HCT116 (cell line): ENCODE results near the gene STON1. TPM values are rescaled to one million over a fixed set of nuclear protein-coding genes. Genes with fewer than 3 reads are reported as not detected.

Experiments used
- ATAC-seq: fragments of 200-7000 bp; cut with Tn5 transposase; 2 replicates; pipeline ENCODE4 v1.9.1; 2020; ENCODE audit warnings: mild to moderate bottlenecking, moderate library complexity
- BruUV-seq: library from RNA; stranded (reverse); fragments of 400-500 nt; replicated peaks from 2 replicates; lab custom pipeline; 2021; lab: Mats Ljungman, UMichigan
- CTCF ChIA-PET: fragments of 300-600 bp; sonication (Branson Sonifier 250); formaldehyde crosslinking; loops from one replicate; lab custom pipeline; 2021; ENCODE audit warnings: antibody characterized with exemption; lab: Charles Lee
- POLR2A ChIA-PET: fragments of 300-600, 350-600 bp; sonication (Branson Sonifier 250); formaldehyde crosslinking; loops from one replicate; lab custom pipeline; 2021; ENCODE audit warnings: antibody characterized with exemption; lab: Charles Lee
- RAD21 ChIA-PET, 2 experiments: fragments of 300-600 bp; sonication (Branson Sonifier 250); formaldehyde crosslinking; loops; one replicate each; lab custom pipeline; 2023; ENCODE audit warnings: low total read pairs in 2 of 2; ENCODE audit not compliant: uncharacterized antibody in 2 of 2, unreplicated experiment in 2 of 2, low non-redundant PET in 1 of 2; lab: Charles Lee
- DNase-seq: peaks from one replicate; pipeline ENCODE4 v3.0.0-alpha.2; 2010; ENCODE audit warnings: low read depth, low spot score
- H2AFZ ChIP-seq: fragments of 200-600 bp; shearing (Covaris generic), sonication (generic); 2 replicates; pipeline ENCODE4 v1.6.1; 2017; ENCODE audit warnings: low read depth, mixed run types, mixed read lengths, antibody characterized with exemption, low read length; ENCODE audit not compliant: poor library complexity, severe bottlenecking
- H3K27ac ChIP-seq: 2 replicates; pipeline ENCODE4 v1.5.1; 2012; ENCODE audit warnings: low read depth, low read length
- H3K27me3 ChIP-seq: fragments of 200-600 bp; sonication (generic); 2 replicates; pipeline ENCODE4 v1.6.1; 2016; ENCODE audit warnings: mixed run types, low read length, mixed read lengths; ENCODE audit not compliant: insufficient read depth
- H3K36me3 ChIP-seq, 2 experiments: fragments of 200-500 bp in 1 of 2; fragments of 200-600 bp in 1 of 2; sonication (Bioruptor generic) in 1 of 2; sonication (generic) in 1 of 2; 2 replicates each; pipeline versions ENCODE4 v1.5.1 to v1.6.1; 2014 to 2016; ENCODE audit warnings: low read length in 2 of 2, inconsistent platforms in 1 of 2, mixed read lengths in 1 of 2, mixed run types in 1 of 2; ENCODE audit not compliant: insufficient read depth in 2 of 2, control insufficient read depth in 1 of 2
- H3K4me1 ChIP-seq, 2 experiments: fragments of 200-600 bp in 1 of 2; sonication (generic) in 1 of 2; 2 replicates each; pipeline versions ENCODE4 v1.5.1 to v1.6.1; 2012 to 2017; ENCODE audit warnings: low read length in 2 of 2, inconsistent platforms in 1 of 2, mild to moderate bottlenecking in 1 of 2, mixed read lengths in 1 of 2, mixed run types in 1 of 2, moderate library complexity in 1 of 2; ENCODE audit not compliant: insufficient read depth in 2 of 2, control insufficient read depth in 1 of 2
- H3K4me2 ChIP-seq: fragments of 200-600 bp; sonication (generic); 2 replicates; pipeline ENCODE4 v1.6.1; 2017; ENCODE audit warnings: mixed run types, low read length, mixed read lengths
- H3K4me3 ChIP-seq, 2 experiments: fragments of 200-600 bp in 1 of 2; sonication (generic) in 1 of 2; replicated peaks in 1 of 2; 2 replicates each; pipeline ENCODE4 v1.5.1; 2011 to 2016; ENCODE audit warnings: low read length in 2 of 2, control low read depth in 1 of 2, low read depth in 1 of 2, mild to moderate bottlenecking in 1 of 2, mixed read lengths in 1 of 2, mixed run types in 1 of 2
- H3K79me2 ChIP-seq: fragments of 200-600 bp; sonication (generic); 2 replicates; pipeline ENCODE4 v1.6.1; 2017; ENCODE audit warnings: mild to moderate bottlenecking, mixed run types, low read length, moderate library complexity, mixed read lengths; ENCODE audit not compliant: insufficient read depth
- H3K9ac ChIP-seq: fragments of 200-600 bp; sonication (generic); 2 replicates; pipeline ENCODE4 v1.6.1; 2016; ENCODE audit warnings: low read length, mixed read lengths
- H3K9me2 ChIP-seq: fragments of 200-600 bp; sonication (generic), shearing (Covaris generic); 2 replicates; pipeline ENCODE4 v1.6.1; 2017; ENCODE audit warnings: mixed run types, mild to moderate bottlenecking, moderate library complexity; ENCODE audit not compliant: insufficient read depth
- H3K9me3 ChIP-seq, 2 experiments: fragments of 200-500 bp in 1 of 2; fragments of 200-600 bp in 1 of 2; sonication (Bioruptor generic) in 1 of 2; sonication (generic) in 1 of 2; 2 replicates each; pipeline ENCODE4 v1.6.1; 2014 to 2017; ENCODE audit warnings: low read length in 2 of 2, mixed read lengths in 2 of 2, inconsistent platforms in 1 of 2, low read depth in 1 of 2, mild to moderate bottlenecking in 1 of 2, mixed run types in 1 of 2, moderate library complexity in 1 of 2; ENCODE audit not compliant: control insufficient read depth in 1 of 2, insufficient read depth in 1 of 2
- H4K20me1 ChIP-seq: fragments of 200-600 bp; sonication (generic), shearing (Covaris generic); 2 replicates; pipeline ENCODE4 v1.6.1; 2017; ENCODE audit warnings: mixed run types, mild to moderate bottlenecking, moderate library complexity; ENCODE audit not compliant: insufficient read depth
- EGR1 ChIP-seq: IDR thresholded peaks from 2 replicates; pipeline ENCODE4 v1.6.1; 2012; ENCODE audit warnings: low read depth
- EZH2 ChIP-seq: fragments of 200-600 bp; sonication (generic); IDR thresholded peaks from 2 replicates; pipeline ENCODE4 v1.6.1; 2017; ENCODE audit warnings: antibody characterized with exemption, mixed run types
- EZH2phosphoT487 ChIP-seq: fragments of 200-600 bp; IDR thresholded peaks from 2 replicates; pipeline ENCODE4 v1.6.1; 2018; ENCODE audit warnings: antibody characterized with exemption, borderline replicate concordance
- JUND ChIP-seq: IDR thresholded peaks from 2 replicates; pipeline ENCODE4 v1.6.1; 2012
- SRF ChIP-seq: IDR thresholded peaks from 2 replicates; pipeline ENCODE4 v1.6.1; 2012; ENCODE audit warnings: low read depth
- YY1 ChIP-seq: IDR thresholded peaks from 2 replicates; pipeline ENCODE4 v1.6.1; 2011; ENCODE audit warnings: low read length, low read depth, moderate library complexity, mild to moderate bottlenecking; ENCODE audit not compliant: insufficient replicate concordance; ENCODE audit errors: extremely low read depth
- intact Hi-C: fragments of 100-400 bp; cut with micrococcal nuclease; formaldehyde crosslinking; loops from 2 replicates; pipeline ENCODE4 v1.10.0; 2022
- total RNA-seq: library from RNA; stranded (reverse); gene quantifications from one replicate; pipeline ENCODE4 v1.2.1, GENCODE V29; 2021; ENCODE audit not compliant: unreplicated experiment
- TF ChIP-seq, protein P1 (sequence below): IDR thresholded peaks from 2 replicates; pipeline ENCODE4 v1.6.1; 2012
- TF ChIP-seq, protein P2 (sequence below): IDR thresholded peaks from 2 replicates; pipeline ENCODE4 v1.6.1; 2012; ENCODE audit warnings: low read depth

STON1 gene
- total RNA-seq, 1 experiment from 2014 or later, result 1.4 TPM

DNA sequence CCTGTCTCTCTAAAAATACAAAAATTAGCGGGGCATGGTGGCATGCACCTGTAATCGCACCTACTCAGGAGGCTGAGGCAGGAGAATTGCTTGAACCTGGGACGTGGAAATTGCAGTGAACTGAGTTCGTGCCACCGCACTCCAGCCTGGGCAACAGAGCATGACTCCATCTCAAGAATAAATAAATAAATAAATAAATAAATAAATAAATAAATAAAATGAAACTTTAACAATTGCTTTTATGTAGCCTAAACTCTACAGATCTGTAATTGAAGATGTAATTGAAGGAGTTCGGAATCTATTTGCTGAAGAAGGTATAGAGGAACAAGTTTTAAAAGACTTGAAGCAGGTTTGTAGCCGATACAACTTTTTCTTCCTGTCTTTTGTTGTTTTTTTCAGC, 90.7 kb downstream of the STON1 start:
- no peak for DNase-seq
- no peaks in the 10 kb centered on the region for H3K9me3 ChIP-seq
- H3K4me1 ChIP-seq, result no peaks in the 10 kb centered on the region
- BruUV-seq, result no TSS peak
- no peaks in the 10 kb centered on the region for H3K36me3 ChIP-seq
- no peaks in the 10 kb centered on the region for H4K20me1 ChIP-seq
- TF ChIP-seq EZH2, result no peak
- TF ChIP-seq EZH2phosphoT487, result no peak
- no peak for TF ChIP-seq SRF
- no peak for TF ChIP-seq YY1
- TF ChIP-seq JUND, result no peak
- TF ChIP-seq, protein P1, sequence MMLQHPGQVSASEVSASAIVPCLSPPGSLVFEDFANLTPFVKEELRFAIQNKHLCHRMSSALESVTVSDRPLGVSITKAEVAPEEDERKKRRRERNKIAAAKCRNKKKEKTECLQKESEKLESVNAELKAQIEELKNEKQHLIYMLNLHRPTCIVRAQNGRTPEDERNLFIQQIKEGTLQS, result no peak
- TF ChIP-seq EGR1, result no peak
- TF ChIP-seq, protein P2, sequence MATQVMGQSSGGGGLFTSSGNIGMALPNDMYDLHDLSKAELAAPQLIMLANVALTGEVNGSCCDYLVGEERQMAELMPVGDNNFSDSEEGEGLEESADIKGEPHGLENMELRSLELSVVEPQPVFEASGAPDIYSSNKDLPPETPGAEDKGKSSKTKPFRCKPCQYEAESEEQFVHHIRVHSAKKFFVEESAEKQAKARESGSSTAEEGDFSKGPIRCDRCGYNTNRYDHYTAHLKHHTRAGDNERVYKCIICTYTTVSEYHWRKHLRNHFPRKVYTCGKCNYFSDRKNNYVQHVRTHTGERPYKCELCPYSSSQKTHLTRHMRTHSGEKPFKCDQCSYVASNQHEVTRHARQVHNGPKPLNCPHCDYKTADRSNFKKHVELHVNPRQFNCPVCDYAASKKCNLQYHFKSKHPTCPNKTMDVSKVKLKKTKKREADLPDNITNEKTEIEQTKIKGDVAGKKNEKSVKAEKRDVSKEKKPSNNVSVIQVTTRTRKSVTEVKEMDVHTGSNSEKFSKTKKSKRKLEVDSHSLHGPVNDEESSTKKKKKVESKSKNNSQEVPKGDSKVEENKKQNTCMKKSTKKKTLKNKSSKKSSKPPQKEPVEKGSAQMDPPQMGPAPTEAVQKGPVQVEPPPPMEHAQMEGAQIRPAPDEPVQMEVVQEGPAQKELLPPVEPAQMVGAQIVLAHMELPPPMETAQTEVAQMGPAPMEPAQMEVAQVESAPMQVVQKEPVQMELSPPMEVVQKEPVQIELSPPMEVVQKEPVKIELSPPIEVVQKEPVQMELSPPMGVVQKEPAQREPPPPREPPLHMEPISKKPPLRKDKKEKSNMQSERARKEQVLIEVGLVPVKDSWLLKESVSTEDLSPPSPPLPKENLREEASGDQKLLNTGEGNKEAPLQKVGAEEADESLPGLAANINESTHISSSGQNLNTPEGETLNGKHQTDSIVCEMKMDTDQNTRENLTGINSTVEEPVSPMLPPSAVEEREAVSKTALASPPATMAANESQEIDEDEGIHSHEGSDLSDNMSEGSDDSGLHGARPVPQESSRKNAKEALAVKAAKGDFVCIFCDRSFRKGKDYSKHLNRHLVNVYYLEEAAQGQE, result no peak
- no peaks in the 10 kb centered on the region for H3K79me2 ChIP-seq
- H3K27ac ChIP-seq, result no peak overlapping the region
- H3K9me2 ChIP-seq, result no peaks in the 10 kb centered on the region
- intact Hi-C loops, result no loop called here
- CTCF ChIA-PET, result no interaction called here
- POLR2A ChIA-PET, result no interaction called here
- RAD21 ChIA-PET, result no interaction called here
- ATAC-seq, result no peak
- H3K4me2 ChIP-seq, result no peak overlapping the region
- H3K27me3 ChIP-seq, result no peaks in the 10 kb centered on the region
- H3K4me3 ChIP-seq, result no peak overlapping the region
- no peak overlapping the region for H3K9ac ChIP-seq
- H2AFZ ChIP-seq, result no peak overlapping the region
